ENCODE results near the gene CTNND2.

CTNND2 gene

GRCh38 chr5:11527652-11528349 is 376.4 kb downstream of the CTNND2 start:
- no peak for DNase-seq (ENCODE audit: low read depth)
- no peak overlapping the region for H3K4me3 ChIP-seq (ENCODE audit: low read length)
- TF ChIP-seq CTCF (conservative IDR thresholded peaks at IDR 0.05; ENCODE audit: low read depth, low read length), result no peak

GRCh38 chr5:11525020-11525419 is 379.2 kb downstream of the CTNND2 start:
- H3K4me3 ChIP-seq (ENCODE audit: low read length), result no peak overlapping the region
- no peak for TF ChIP-seq CTCF (conservative IDR thresholded peaks at IDR 0.05; ENCODE audit: low read depth, low read length)
- DNase-seq (ENCODE audit: low read depth), result no peak

- no peak overlapping the region for H3K4me3 ChIP-seq (ENCODE audit: low read length)
- no peak for TF ChIP-seq CTCF (conservative IDR thresholded peaks at IDR 0.05; ENCODE audit: low read depth, low read length)
- DNase-seq (ENCODE audit: low read depth), result no peak
Measured at GRCh38 chr5:11524188-11524587, 380.1 kb downstream of the CTNND2 start.

- no peak for TF ChIP-seq CTCF (conservative IDR thresholded peaks at IDR 0.05; ENCODE audit: low read depth, low read length)
- no peak overlapping the region for H3K4me3 ChIP-seq (ENCODE audit: low read length)
- no peak for DNase-seq (ENCODE audit: low read depth)
Measured at GRCh38 chr5:11522796-11523195, 381.4 kb downstream of the CTNND2 start.

GRCh38 chr5:11520241-11520930 is 383.9 kb downstream of the CTNND2 start:
- TF ChIP-seq CTCF (conservative IDR thresholded peaks at IDR 0.05; ENCODE audit: low read depth, low read length), result no peak
- no peak for DNase-seq (ENCODE audit: low read depth)
- no peak overlapping the region for H3K4me3 ChIP-seq (ENCODE audit: low read length)

GRCh38 chr5:11519236-11519635 is 385.0 kb downstream of the CTNND2 start:
- no peak overlapping the region for H3K4me3 ChIP-seq (ENCODE audit: low read length)
- DNase-seq (ENCODE audit: low read depth), result no peak

More at GRCh38 chr5:11519236-11519635, 385.0 kb downstream of the CTNND2 start:
- no peak for TF ChIP-seq CTCF (conservative IDR thresholded peaks at IDR 0.05; ENCODE audit: low read depth, low read length)

Measured in retinal pigment epithelial cell (primary cell).